Measurements from ENCODE around the gene BTG1. TPM values are rescaled to one million over a fixed set of nuclear protein-coding genes. Genes with fewer than 3 reads are reported as not detected.

The BTG1 gene
- total and polyA plus RNA-seq, 9 of the 15 experiments (the other 6 are each of a cell fraction or from before 2014, with no cell fraction given): 3.7 to 28.6 (median 7.4) TPM

DNA sequence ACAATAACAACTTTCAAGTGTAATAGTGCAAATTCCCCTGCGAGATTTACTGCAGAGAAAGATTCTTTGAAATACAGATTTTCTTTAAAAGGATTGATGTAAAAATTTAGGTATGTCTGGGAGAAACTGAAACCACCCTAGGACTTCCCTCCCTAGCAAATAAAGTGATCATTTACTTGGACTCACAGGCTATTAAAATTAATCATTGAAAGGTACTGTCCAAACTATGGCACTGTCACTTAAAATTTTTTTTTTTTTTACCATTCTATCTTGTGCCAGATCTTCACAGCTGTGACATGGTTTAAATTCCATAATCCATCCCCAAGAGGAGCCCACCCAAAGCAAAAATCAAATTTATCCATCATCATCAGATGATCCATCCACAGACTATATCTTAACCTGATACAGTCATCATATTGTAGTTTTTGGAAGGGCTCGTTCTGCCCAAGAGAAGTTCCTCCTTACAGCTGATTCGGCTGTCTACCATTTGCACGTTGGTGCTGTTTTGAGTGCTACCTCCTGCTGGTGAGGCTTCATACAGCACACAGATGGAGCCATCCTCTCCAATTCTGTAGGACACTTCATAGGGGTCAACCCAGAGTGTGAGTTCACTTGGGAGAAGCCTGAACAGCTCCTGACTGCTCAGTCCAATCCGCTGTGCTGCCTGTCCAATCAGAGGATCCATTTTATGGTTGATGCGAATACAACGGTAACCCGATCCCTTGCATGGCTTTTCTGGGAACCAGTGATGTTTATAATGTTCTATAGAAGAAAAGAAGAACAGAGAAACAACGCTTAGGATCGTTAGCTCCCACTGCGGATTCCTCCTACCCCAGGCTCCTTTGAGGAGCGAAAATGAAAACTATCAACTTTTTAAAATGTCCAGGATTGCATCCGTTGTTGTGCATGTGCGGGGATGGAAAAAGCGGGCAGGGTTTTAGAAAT lies 1.7 kb downstream of the BTG1 start (continued):
- TF ChIP-seq PRMT5 (CRISPR knock-in tag; IDR thresholded peaks at IDR 0.05): no peak
- TF ChIP-seq CUX1 (CRISPR knock-in tag; IDR thresholded peaks at IDR 0.05): no peak
- TF ChIP-seq, protein P1, sequence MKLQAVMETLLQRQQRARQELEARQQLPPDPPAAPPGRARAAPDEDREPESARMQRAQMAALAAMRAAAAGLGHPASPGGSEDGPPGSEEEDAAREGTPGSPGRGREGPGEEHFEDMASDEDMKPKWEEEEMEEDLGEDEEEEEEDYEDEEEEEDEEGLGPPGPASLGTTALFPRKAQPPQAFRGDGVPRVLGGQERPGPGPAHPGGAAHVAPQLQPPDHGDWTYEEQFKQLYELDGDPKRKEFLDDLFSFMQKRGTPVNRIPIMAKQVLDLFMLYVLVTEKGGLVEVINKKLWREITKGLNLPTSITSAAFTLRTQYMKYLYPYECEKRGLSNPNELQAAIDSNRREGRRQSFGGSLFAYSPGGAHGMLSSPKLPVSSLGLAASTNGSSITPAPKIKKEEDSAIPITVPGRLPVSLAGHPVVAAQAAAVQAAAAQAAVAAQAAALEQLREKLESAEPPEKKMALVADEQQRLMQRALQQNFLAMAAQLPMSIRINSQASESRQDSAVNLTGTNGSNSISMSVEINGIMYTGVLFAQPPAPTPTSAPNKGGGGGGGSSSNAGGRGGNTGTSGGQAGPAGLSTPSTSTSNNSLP (IDR thresholded peaks at IDR 0.05; ENCODE audit: borderline replicate concordance, low read depth, low read length): peak; percentile 74; the same call in 1 of the 2 replicates
- TF ChIP-seq ZNF124 (CRISPR knock-in tag; IDR thresholded peaks at IDR 0.05): no peak
- TF ChIP-seq MYC (IDR thresholded peaks at IDR 0.05; ENCODE audit: low read depth, low read length): peak; percentile 49; the same call in 1 of the 2 replicates
- no peak for TF ChIP-seq MYC (CRISPR knock-in tag; IDR thresholded peaks at IDR 0.05; ENCODE audit: borderline replicate concordance, low read depth)
- TF ChIP-seq YBX1 (IDR thresholded peaks at IDR 0.05): no peak
- peak; percentile 91; the same call in 1 of the 2 replicates for TF ChIP-seq KAT7 (CRISPR knock-in tag; IDR thresholded peaks at IDR 0.05; ENCODE audit: borderline replicate concordance)
- no peak for TF ChIP-seq KAT8 (IDR thresholded peaks at IDR 0.05; ENCODE audit: low read depth)
- TF ChIP-seq RFX1 (IDR thresholded peaks at IDR 0.05): no peak
- TF ChIP-seq, protein P2, sequence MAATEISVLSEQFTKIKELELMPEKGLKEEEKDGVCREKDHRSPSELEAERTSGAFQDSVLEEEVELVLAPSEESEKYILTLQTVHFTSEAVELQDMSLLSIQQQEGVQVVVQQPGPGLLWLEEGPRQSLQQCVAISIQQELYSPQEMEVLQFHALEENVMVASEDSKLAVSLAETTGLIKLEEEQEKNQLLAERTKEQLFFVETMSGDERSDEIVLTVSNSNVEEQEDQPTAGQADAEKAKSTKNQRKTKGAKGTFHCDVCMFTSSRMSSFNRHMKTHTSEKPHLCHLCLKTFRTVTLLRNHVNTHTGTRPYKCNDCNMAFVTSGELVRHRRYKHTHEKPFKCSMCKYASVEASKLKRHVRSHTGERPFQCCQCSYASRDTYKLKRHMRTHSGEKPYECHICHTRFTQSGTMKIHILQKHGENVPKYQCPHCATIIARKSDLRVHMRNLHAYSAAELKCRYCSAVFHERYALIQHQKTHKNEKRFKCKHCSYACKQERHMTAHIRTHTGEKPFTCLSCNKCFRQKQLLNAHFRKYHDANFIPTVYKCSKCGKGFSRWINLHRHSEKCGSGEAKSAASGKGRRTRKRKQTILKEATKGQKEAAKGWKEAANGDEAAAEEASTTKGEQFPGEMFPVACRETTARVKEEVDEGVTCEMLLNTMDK (IDR thresholded peaks at IDR 0.05; ENCODE audit: borderline replicate concordance, insufficient read depth, low read depth, low read length, poor library complexity, severe bottlenecking): peak; percentile 18
- peak; percentile 74 for TF ChIP-seq CTBP1 (IDR thresholded peaks at IDR 0.05; ENCODE audit: borderline replicate concordance)
- no peak for TF ChIP-seq POLR2B (IDR thresholded peaks at IDR 0.05; ENCODE audit: low read depth, partially characterized antibody)
- TF ChIP-seq ARID2 (IDR thresholded peaks at IDR 0.05): no peak
- TF ChIP-seq, protein P3, sequence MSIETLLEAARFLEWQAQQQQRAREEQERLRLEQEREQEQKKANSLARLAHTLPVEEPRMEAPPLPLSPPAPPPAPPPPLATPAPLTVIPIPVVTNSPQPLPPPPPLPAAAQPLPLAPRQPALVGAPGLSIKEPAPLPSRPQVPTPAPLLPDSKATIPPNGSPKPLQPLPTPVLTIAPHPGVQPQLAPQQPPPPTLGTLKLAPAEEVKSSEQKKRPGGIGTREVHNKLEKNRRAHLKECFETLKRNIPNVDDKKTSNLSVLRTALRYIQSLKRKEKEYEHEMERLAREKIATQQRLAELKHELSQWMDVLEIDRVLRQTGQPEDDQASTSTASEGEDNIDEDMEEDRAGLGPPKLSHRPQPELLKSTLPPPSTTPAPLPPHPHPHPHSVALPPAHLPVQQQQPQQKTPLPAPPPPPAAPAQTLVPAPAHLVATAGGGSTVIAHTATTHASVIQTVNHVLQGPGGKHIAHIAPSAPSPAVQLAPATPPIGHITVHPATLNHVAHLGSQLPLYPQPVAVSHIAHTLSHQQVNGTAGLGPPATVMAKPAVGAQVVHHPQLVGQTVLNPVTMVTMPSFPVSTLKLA (conservative IDR thresholded peaks at IDR 0.05): peak; percentile 32 to 86; a peak in 3 of 4 replicates

All from K562 (cell line).